ENCODE results near the gene ACAP3. TPM values are rescaled to one million over a fixed set of nuclear protein-coding genes. Genes with fewer than 3 reads are reported as not detected.
A peak's percentile ranks its signal among the peaks of the same experiment; 100 is the strongest.

ACAP3 gene
- total RNA-seq, 1 experiment from 2014 or later, result 28.1 TPM

- H4K20me1 ChIP-seq (ENCODE audit: insufficient read depth, low read depth, low read length), result peaks cover 44% of the 10 kb centered on the region; the same call in 1 of the 2 replicates
- peak overlapping the region; percentile 29; the same call in 1 of the 2 replicates for H3K27ac ChIP-seq (ENCODE audit: low read length)
- DNase-seq, result peak; percentile 64
- no peaks in the 10 kb centered on the region for H3K27me3 ChIP-seq (ENCODE audit: low read length)
- no peaks in the 10 kb centered on the region for H3K9me3 ChIP-seq (ENCODE audit: low read length)
- H3K9me2 ChIP-seq (replicated peaks; ENCODE audit: insufficient read depth, low read length), result no peaks in the 10 kb centered on the region
- H3K79me2 ChIP-seq (ENCODE audit: low read length), result peaks cover 56% of the 10 kb centered on the region
- H3K9ac ChIP-seq (ENCODE audit: low read length), result peak overlapping the region; percentile 99
- 0 out of 2 replicates have a peak, but pooled peaks cover under 1% of the 10 kb centered on the region for H3K36me3 ChIP-seq (ENCODE audit: insufficient read depth, low read length)
- peak overlapping the region; percentile 99 for H3K4me2 ChIP-seq (ENCODE audit: low read depth, low read length, poor library complexity, severe bottlenecking)
- peak overlapping the region; percentile 98 for H3K4me3 ChIP-seq (ENCODE audit: low read length)
- H2AFZ ChIP-seq (ENCODE audit: low read length), result no peak overlapping the region
- peaks cover 34% of the 10 kb centered on the region for H3K4me1 ChIP-seq (ENCODE audit: low read length)
Measured at GRCh38 chr1:1272341-1273208, 35.2 kb downstream of the ACAP3 start.

- H3K27me3 ChIP-seq (ENCODE audit: low read length), result no peaks in the 10 kb centered on the region
- H4K20me1 ChIP-seq (ENCODE audit: insufficient read depth, low read depth, low read length), result peaks cover 46% of the 10 kb centered on the region; the same call in 1 of the 2 replicates
- peak overlapping the region; percentile 37; the same call in 1 of the 2 replicates for H3K4me3 ChIP-seq (ENCODE audit: low read length)
- H3K36me3 ChIP-seq (ENCODE audit: insufficient read depth, low read length), result 0 out of 2 replicates have a peak, but pooled peaks cover 8% of the 10 kb centered on the region
- DNase-seq, result no peak
- peak overlapping the region; percentile 99 for H3K4me2 ChIP-seq (ENCODE audit: low read depth, low read length, poor library complexity, severe bottlenecking)
- no peaks in the 10 kb centered on the region for H3K9me3 ChIP-seq (ENCODE audit: low read length)
- H2AFZ ChIP-seq (ENCODE audit: low read length), result no peak overlapping the region
- H3K9me2 ChIP-seq (replicated peaks; ENCODE audit: insufficient read depth, low read length), result no peaks in the 10 kb centered on the region
- peak overlapping the region; percentile 39; the same call in 1 of the 2 replicates for H3K9ac ChIP-seq (ENCODE audit: low read length)
- H3K4me1 ChIP-seq (ENCODE audit: low read length), result peaks cover 34% of the 10 kb centered on the region
- H3K79me2 ChIP-seq (ENCODE audit: low read length), result peaks cover 61% of the 10 kb centered on the region
- H3K27ac ChIP-seq (ENCODE audit: low read length), result no peak overlapping the region
Measured at GRCh38 chr1:1270813-1271212, 36.9 kb downstream of the ACAP3 start.

- Histone ChIP-seq H4K20me1 (ENCODE audit: insufficient read depth, low read depth, low read length) (peaks cover 51% of the 10 kb centered on the region; the same call in 1 of the 2 replicates), H3K4me1 (ENCODE audit: low read length) (peaks cover 24% of the 10 kb centered on the region), H3K27ac (ENCODE audit: low read length) (no peak overlapping the region), H3K9me3 (ENCODE audit: low read length) (no peaks in the 10 kb centered on the region), H3K9me2 (replicated peaks; ENCODE audit: insufficient read depth, low read length) (no peaks in the 10 kb centered on the region), H3K79me2 (ENCODE audit: low read length) (peaks cover 58% of the 10 kb centered on the region), H3K9ac (ENCODE audit: low read length) (no peak overlapping the region), H3K36me3 (ENCODE audit: insufficient read depth, low read length) (peaks cover 11% of the 10 kb centered on the region; the same call in 1 of the 2 replicates), H3K27me3 (ENCODE audit: low read length) (no peaks in the 10 kb centered on the region), H3K4me3 (ENCODE audit: low read length) (no peak overlapping the region), H2AFZ (ENCODE audit: low read length) (no peak overlapping the region), H3K4me2 (ENCODE audit: low read depth, low read length, poor library complexity, severe bottlenecking) (no peak overlapping the region)
- DNase-seq, result no peak
Measured at GRCh38 chr1:1268284-1268682, 39.4 kb downstream of the ACAP3 start.

GRCh38 chr1:1267488-1268283 is 40.0 kb downstream of the ACAP3 start:
- no peaks in the 10 kb centered on the region for H3K9me2 ChIP-seq (replicated peaks; ENCODE audit: insufficient read depth, low read length)
- no peak overlapping the region for H3K9ac ChIP-seq (ENCODE audit: low read length)
- no peak for DNase-seq
- no peak overlapping the region for H3K27ac ChIP-seq (ENCODE audit: low read length)
- H2AFZ ChIP-seq (ENCODE audit: low read length), result no peak overlapping the region
- H3K4me3 ChIP-seq (ENCODE audit: low read length), result no peak overlapping the region
- H3K36me3 ChIP-seq (ENCODE audit: insufficient read depth, low read length), result peaks cover 16% of the 10 kb centered on the region; the same call in 1 of the 2 replicates
- no peak overlapping the region for H3K4me2 ChIP-seq (ENCODE audit: low read depth, low read length, poor library complexity, severe bottlenecking)
- H3K27me3 ChIP-seq (ENCODE audit: low read length), result no peaks in the 10 kb centered on the region
- H3K79me2 ChIP-seq (ENCODE audit: low read length), result peaks cover 52% of the 10 kb centered on the region
- H4K20me1 ChIP-seq (ENCODE audit: insufficient read depth, low read depth, low read length), result peaks cover 45% of the 10 kb centered on the region; the same call in 1 of the 2 replicates
- H3K4me1 ChIP-seq (ENCODE audit: low read length), result peaks cover 22% of the 10 kb centered on the region
- H3K9me3 ChIP-seq (ENCODE audit: low read length), result no peaks in the 10 kb centered on the region

GRCh38 chr1:1264868-1265272 is 42.9 kb downstream of the ACAP3 start:
- Histone ChIP-seq H3K9me3 (ENCODE audit: low read length) (no peaks in the 10 kb centered on the region), H3K9ac (ENCODE audit: low read length) (no peak overlapping the region), H3K27ac (ENCODE audit: low read length) (no peak overlapping the region), H3K4me2 (ENCODE audit: low read depth, low read length, poor library complexity, severe bottlenecking) (no peak overlapping the region), H3K9me2 (replicated peaks; ENCODE audit: insufficient read depth, low read length) (no peaks in the 10 kb centered on the region), H3K36me3 (ENCODE audit: insufficient read depth, low read length) (peaks cover 18% of the 10 kb centered on the region), H3K79me2 (ENCODE audit: low read length) (peaks cover 24% of the 10 kb centered on the region), H3K4me3 (ENCODE audit: low read length) (no peak overlapping the region), H3K27me3 (ENCODE audit: low read length) (no peaks in the 10 kb centered on the region), H4K20me1 (ENCODE audit: insufficient read depth, low read depth, low read length) (peaks cover 22% of the 10 kb centered on the region; the same call in 1 of the 2 replicates), H2AFZ (ENCODE audit: low read length) (no peak overlapping the region), H3K4me1 (ENCODE audit: low read length) (no peaks in the 10 kb centered on the region)
- DNase-seq, result no peak

GRCh38 chr1:1264026-1264425 is 43.7 kb downstream of the ACAP3 start:
- Histone ChIP-seq H3K27me3 (ENCODE audit: low read length) (no peaks in the 10 kb centered on the region), H3K27ac (ENCODE audit: low read length) (no peak overlapping the region), H2AFZ (ENCODE audit: low read length) (no peak overlapping the region), H3K4me2 (ENCODE audit: low read depth, low read length, poor library complexity, severe bottlenecking) (no peak overlapping the region), H3K79me2 (ENCODE audit: low read length) (peaks cover 19% of the 10 kb centered on the region), H4K20me1 (ENCODE audit: insufficient read depth, low read depth, low read length) (peaks cover 19% of the 10 kb centered on the region; the same call in 1 of the 2 replicates), H3K9me3 (ENCODE audit: low read length) (no peaks in the 10 kb centered on the region), H3K9me2 (replicated peaks; ENCODE audit: insufficient read depth, low read length) (no peaks in the 10 kb centered on the region), H3K4me1 (ENCODE audit: low read length) (no peaks in the 10 kb centered on the region), H3K9ac (ENCODE audit: low read length) (no peak overlapping the region), H3K36me3 (ENCODE audit: insufficient read depth, low read length) (peaks cover 19% of the 10 kb centered on the region), H3K4me3 (ENCODE audit: low read length) (no peak overlapping the region)
- no peak for DNase-seq

- H3K79me2 ChIP-seq (ENCODE audit: low read length), result peaks cover 7% of the 10 kb centered on the region
Measured at GRCh38 chr1:1262758-1263157, 45.0 kb downstream of the ACAP3 start.

More at GRCh38 chr1:1262758-1263157, 45.0 kb downstream of the ACAP3 start:
- Histone ChIP-seq H2AFZ (ENCODE audit: low read length) (no peak overlapping the region), H3K4me2 (ENCODE audit: low read depth, low read length, poor library complexity, severe bottlenecking) (no peak overlapping the region), H3K9me3 (ENCODE audit: low read length) (no peaks in the 10 kb centered on the region), H3K27ac (ENCODE audit: low read length) (no peak overlapping the region), H3K27me3 (ENCODE audit: low read length) (no peaks in the 10 kb centered on the region), H4K20me1 (ENCODE audit: insufficient read depth, low read depth, low read length) (peaks cover 12% of the 10 kb centered on the region; the same call in 1 of the 2 replicates), H3K9ac (ENCODE audit: low read length) (no peak overlapping the region), H3K4me1 (ENCODE audit: low read length) (no peaks in the 10 kb centered on the region), H3K36me3 (ENCODE audit: insufficient read depth, low read length) (peaks cover 19% of the 10 kb centered on the region), H3K9me2 (replicated peaks; ENCODE audit: insufficient read depth, low read length) (no peaks in the 10 kb centered on the region), H3K4me3 (ENCODE audit: low read length) (no peak overlapping the region)
- DNase-seq, result no peak
